Pericardium fibroblast (primary cell): ENCODE results near the gene EMC10. TPM values are rescaled to one million over a fixed set of nuclear protein-coding genes. Genes with fewer than 3 reads are reported as not detected.

ENCODE experiments used
- total RNA-seq: library from RNA; depleted of rRNA; stranded (reverse); fragments of >200 nt; gene quantifications from 2 replicates; pipeline ENCODE4 v1.2.3, GENCODE V29; 2015

EMC10 gene
- 120 and 125 TPM in 2 replicates for total RNA-seq

GRCh38 chr19:50476224-50476906 is at the start of gene EMC10, which contains the start of gene GARIN5A:
TSS of gene EMC10 (plus strand) at chr19:50476507. CDS start at chr19:50476545, 38 bp downstream.
TSS of gene GARIN5A (minus strand) at chr19:50476848. CDS start at chr19:50476388, 460 bp downstream.

DNA sequence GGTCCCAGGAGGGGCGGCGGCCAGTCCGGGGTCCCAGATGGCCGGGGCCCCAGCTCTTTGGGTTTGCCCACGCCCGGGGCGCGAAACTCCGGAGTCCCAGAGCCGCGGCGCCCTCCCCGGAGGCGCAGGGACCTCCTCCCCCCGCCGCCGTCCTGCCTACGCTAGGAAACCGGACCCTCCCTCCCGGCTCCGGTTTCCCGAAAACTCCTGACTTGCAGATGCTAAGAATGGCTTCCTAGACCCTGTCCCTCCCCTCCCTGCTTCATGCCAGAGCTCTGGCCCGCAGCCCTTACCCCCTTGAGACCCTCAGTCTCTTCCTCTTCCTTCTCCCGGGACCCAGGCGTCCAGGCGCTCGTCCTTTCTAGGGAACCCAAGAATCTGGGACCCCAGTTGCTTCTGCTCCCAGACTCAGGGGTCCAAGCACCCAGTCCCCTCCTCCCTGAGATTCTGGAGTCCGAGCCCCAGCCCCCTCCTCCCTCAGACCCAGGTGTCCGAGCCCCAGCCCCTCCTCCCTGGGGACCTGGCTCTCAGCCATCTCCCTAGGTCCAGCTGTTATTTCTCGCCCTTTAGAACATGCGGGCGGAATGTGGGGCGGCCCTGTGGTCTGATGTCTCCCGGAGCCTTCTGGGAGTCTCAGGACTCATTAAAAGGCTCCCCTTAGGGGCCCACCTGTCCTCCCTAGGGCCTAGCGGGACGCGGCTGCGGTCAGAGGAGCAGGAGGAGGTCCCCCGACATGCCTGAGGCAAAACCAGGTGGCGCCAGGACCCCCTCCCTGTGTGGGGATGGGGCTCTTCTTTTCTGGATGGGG is 43.9 kb upstream of the EMC10 start, which contains the start of gene MYBPC2:
TSS of gene MYBPC2 (plus strand) at position 672 of the 808 bp plus-strand sequence. CDS start at position 734, 62 bp downstream.

DNA sequence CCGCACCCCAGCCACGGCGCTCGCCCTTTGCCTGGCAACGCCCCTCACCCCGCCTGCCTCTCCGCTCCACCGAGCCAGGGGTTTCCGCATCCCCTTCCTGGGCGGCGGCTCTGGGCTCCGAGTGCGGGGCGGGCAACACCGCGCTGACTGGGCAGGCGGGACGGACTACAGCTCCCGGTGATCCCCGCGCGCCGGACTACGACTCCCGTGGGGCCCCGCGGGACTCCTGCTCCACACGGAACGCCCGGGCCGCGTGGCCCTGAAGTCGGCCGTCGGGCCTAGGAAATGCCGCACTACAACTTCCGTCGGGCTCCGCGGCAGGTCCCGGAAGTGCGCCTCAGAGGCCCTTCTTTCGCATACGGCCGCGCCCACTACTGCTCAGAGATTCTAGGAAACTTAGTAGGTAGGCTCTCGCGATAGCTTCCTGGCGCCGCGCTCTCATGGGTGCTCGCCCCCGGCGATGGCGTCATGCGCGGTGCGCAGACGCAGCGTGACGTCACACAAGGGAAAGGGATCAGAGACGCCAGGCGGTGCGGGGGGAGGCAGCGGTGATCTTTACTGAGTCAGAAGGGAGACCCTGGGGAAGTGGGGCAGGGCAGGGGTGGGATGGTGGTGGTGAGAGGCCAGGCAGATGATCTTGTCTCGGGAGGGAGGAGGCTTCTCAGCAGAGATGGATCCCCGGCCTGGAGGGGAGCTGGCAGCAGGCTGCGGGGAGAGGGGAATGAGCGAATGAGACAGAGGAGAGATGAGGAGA is 34.9 kb downstream of the EMC10 start, which contains the start of gene JOSD2:
TSS of gene JOSD2 (minus strand) at position 123 of the 754 bp plus-strand sequence. CDS start 760 bp downstream, outside the sequence.

GRCh38 chr19:50513746-50514345 is 37.5 kb downstream of the EMC10 start, which contains the start of gene ASPDH:
TSS of gene ASPDH (minus strand) at chr19:50513913. CDS start at chr19:50513823, 90 bp downstream.

Other genes with a start within 250 kb of the EMC10 start
- gene KCNC3, start 147.1 kb upstream of the EMC10 start, total RNA-seq = under 0.01 TPM in 2 replicates
- 0.51 TPM in 1 of 2 replicates, not detected in the other for gene NAPSA, start 110.9 kb upstream of the EMC10 start, total RNA-seq
- 73.0 and 88.9 TPM in 2 replicates for gene NR1H2, start 100.0 kb upstream of the EMC10 start, total RNA-seq
- 12.8 and 21.7 TPM in 2 replicates for gene POLD1, start 92.2 kb upstream of the EMC10 start, total RNA-seq
- gene SPIB, start 57.6 kb upstream of the EMC10 start, total RNA-seq = 0.17 TPM in 1 of 2 replicates, not detected in the other
- 0.26 TPM in 1 of 2 replicates, not detected in the other for gene MYBPC2, start 43.6 kb upstream of the EMC10 start, total RNA-seq
- gene GARIN5A, start 341 bp downstream of the EMC10 start, total RNA-seq = 1.1 TPM in 1 of 2 replicates, not detected in the other
- 48.7 and 55.0 TPM in 2 replicates for gene JOSD2, start 34.7 kb downstream of the EMC10 start, total RNA-seq
- gene ASPDH, start 37.4 kb downstream of the EMC10 start, total RNA-seq = not detected in 2 replicates
- gene LRRC4B, start 91.9 kb downstream of the EMC10 start, total RNA-seq = 0.35 and 0.60 TPM in 2 replicates
- 0.09 and 0.12 TPM in 2 replicates for gene SYT3, start 163.4 kb downstream of the EMC10 start, total RNA-seq
- 1.1 TPM in 1 of 2 replicates, not detected in the other for gene C19orf81, start 172.9 kb downstream of the EMC10 start, total RNA-seq
- 0.93 and 1.4 TPM in 2 replicates for gene SHANK1, start 243.3 kb downstream of the EMC10 start, total RNA-seq
- 172 and 192 TPM in 2 replicates for gene CLEC11A, start 246.9 kb downstream of the EMC10 start, total RNA-seq